Upper lobe of left lung (tissue), 6 donors: Measurements from ENCODE around the gene MEFV. TPM values are rescaled to one million over a fixed set of nuclear protein-coding genes. Genes with fewer than 3 reads are reported as not detected.

ENCODE experiments used
- ATAC-seq, 2 donors: fragments of 200-7000 bp; cut with Tn5 transposase; one replicate each; pipeline ENCODE4 v1.9.1; 2022; ENCODE audit warnings: mild to moderate bottlenecking in 2 of 2, moderate library complexity in 2 of 2; ENCODE audit not compliant: low FRiP score in 2 of 2
- DNase-seq, 2 donors: peaks; one replicate each; pipeline ENCODE4 v3.0.0-alpha.2; 2019 to 2020
- H3K27ac ChIP-seq, 4 donors: fragments of 200-600 bp; sonication (generic); one replicate each; pipeline ENCODE4 v1.5.1; 2016 to 2019
- H3K27me3 ChIP-seq, 4 donors: fragments of 200-600 bp; sonication (generic); one replicate each; pipeline ENCODE4 v1.5.1; 2017 to 2019
- H3K36me3 ChIP-seq, 4 donors: fragments of 200-600 bp; sonication (generic); one replicate each; pipeline ENCODE4 v1.5.1; 2016 to 2019
- H3K4me1 ChIP-seq, 4 donors: fragments of 200-600 bp; sonication (generic); one replicate each; pipeline ENCODE4 v1.5.1; 2018 to 2019
- H3K4me3 ChIP-seq, 4 donors: fragments of 200-600 bp; sonication (generic); one replicate each; pipeline ENCODE4 v1.5.1; 2017 to 2019; ENCODE audit warnings: mild to moderate bottlenecking in 2 of 4, moderate library complexity in 1 of 4
- H3K9me3 ChIP-seq, 4 donors: fragments of 200-600 bp; sonication (generic); one replicate each; pipeline ENCODE4 v1.5.1; 2018 to 2019
- CTCF ChIP-seq, 6 experiments: fragments of 450-650 bp in 4 of 6; fragments of 200-600 bp in 2 of 6; sonication (generic) in 2 of 6; IDR thresholded peaks; one replicate each; pipeline ENCODE4 v1.5.1; 2016 to 2019; ENCODE audit warnings: antibody characterized with exemption in 6 of 6
- EP300 ChIP-seq, 4 donors: sonication (generic); formaldehyde crosslinking; IDR thresholded peaks; one replicate each; pipeline ENCODE4 v1.5.1; 2017; ENCODE audit warnings: antibody characterized with exemption in 4 of 4, control low read depth in 2 of 4
- POLR2A ChIP-seq, 4 donors: fragments of 450-650 bp; IDR thresholded peaks; one replicate each; pipeline ENCODE4 v1.5.1; 2016 to 2017; ENCODE audit warnings: antibody characterized with exemption in 4 of 4, mild to moderate bottlenecking in 2 of 4
- POLR2AphosphoS5 ChIP-seq, 2 donors: sonication (generic); formaldehyde crosslinking; IDR thresholded peaks; one replicate each; pipeline ENCODE4 v1.5.1; 2017; ENCODE audit warnings: antibody characterized with exemption in 2 of 2
- WGBS, 2 donors: methylation state at CpG; one replicate each; pipeline ENCODE4 v1.1.5; 2017 to 2018; 5-methylcytosine and 5-hydroxymethylcytosine counted together
- total RNA-seq, 6 donors: library from RNA; depleted of rRNA in 4 of 6; stranded (reverse); fragments of >200 nt in 4 of 6; gene quantifications; one replicate each; pipeline versions ENCODE4 v1.1.0 to v1.2.1, GENCODE V29; 2016 to 2021
- donor health status: DM: no; HTN: no; CAD: no; lungs with moderate emphysema.
- donor health status: DM: no; HTN: yes; CAD: no; lungs with severe emphysema.

MEFV gene
- total RNA-seq, 6 donors from 2014 or later = 9.1 to 18.9 (median 12.3) TPM

- no peaks in the 10 kb centered on the region for H3K27me3 ChIP-seq
- peaks cover 8 to 40% (median 21%) of the 10 kb centered on the region in 4 donors for H3K36me3 ChIP-seq
- no peak overlapping the region for H3K27ac ChIP-seq
- TF ChIP-seq EP300 (IDR thresholded peaks at IDR 0.05) (no peak), POLR2A (IDR thresholded peaks at IDR 0.05) (no peak), CTCF (IDR thresholded peaks at IDR 0.05) (no peak), POLR2AphosphoS5 (IDR thresholded peaks at IDR 0.05) (no peak)
- H3K9me3 ChIP-seq = peaks cover 3 to 79% (median 68%) of the 10 kb centered on the region in 4 donors
- peak overlapping the region in 3 of 4 donors; percentile 67 to 72 (median 67) for H3K4me3 ChIP-seq
- 70 to 80% methylated on average over 4 of the region's 4 CpGs for WGBS, 2 donors
- H3K4me1 ChIP-seq = peaks cover 0 to 22% (median 8%) of the 10 kb centered on the region in 4 donors
- ATAC-seq = no peak
- DNase-seq = no peak
These were observed 47.9 kb upstream of the MEFV start for GRCh38 chr16:3304370-3304769.

GRCh38 chr16:3295783-3296182 lies 39.4 kb upstream of the MEFV start:
- DNase-seq (no peak), ATAC-seq (no peak)
- H3K27me3 ChIP-seq = no peaks in the 10 kb centered on the region
- peaks cover 6 to 43% (median 26%) of the 10 kb centered on the region in 4 donors for H3K36me3 ChIP-seq
- no peaks in the 10 kb centered on the region for H3K4me1 ChIP-seq
- no peak overlapping the region for H3K4me3 ChIP-seq
- no peak for TF ChIP-seq POLR2AphosphoS5 (IDR thresholded peaks at IDR 0.05)
- TF ChIP-seq CTCF (IDR thresholded peaks at IDR 0.05) = no peak
- no peak for TF ChIP-seq POLR2A (IDR thresholded peaks at IDR 0.05)
- no peak for TF ChIP-seq EP300 (IDR thresholded peaks at IDR 0.05)
- WGBS, 2 donors = 71 to 82% methylated on average over 13 of the region's 13 CpGs
- no peak overlapping the region for H3K27ac ChIP-seq
- H3K9me3 ChIP-seq = peaks cover 38 to 100% (median 89%) of the 10 kb centered on the region in 4 donors

GRCh38 chr16:3295209-3295608 lies 38.8 kb upstream of the MEFV start:
- H3K4me1 ChIP-seq = no peaks in the 10 kb centered on the region
- peaks cover 44 to 100% (median 90%) of the 10 kb centered on the region in 4 donors for H3K9me3 ChIP-seq
- no peak overlapping the region for H3K4me3 ChIP-seq
- DNase-seq (peak in 1 of 2 donors; percentile 71), ATAC-seq (no peak)
- H3K36me3 ChIP-seq = peaks cover 12 to 45% (median 32%) of the 10 kb centered on the region in 4 donors
- H3K27ac ChIP-seq = no peak overlapping the region
- TF ChIP-seq POLR2A (IDR thresholded peaks at IDR 0.05) (no peak), POLR2AphosphoS5 (IDR thresholded peaks at IDR 0.05) (no peak), EP300 (IDR thresholded peaks at IDR 0.05) (no peak), CTCF (IDR thresholded peaks at IDR 0.05) (no peak)
- WGBS, 2 donors = 42 to 78% methylated on average over 8 to 43 of the region's 45 CpGs
- no peaks in the 10 kb centered on the region for H3K27me3 ChIP-seq

- WGBS, 2 donors = 93 to 100% methylated on average over 3 of the region's 3 CpGs
These were observed 36.2 kb upstream of the MEFV start for GRCh38 chr16:3292604-3293003.

More at GRCh38 chr16:3292604-3293003, 36.2 kb upstream of the MEFV start:
- H3K27ac ChIP-seq = no peak overlapping the region
- no peak for TF ChIP-seq POLR2AphosphoS5 (IDR thresholded peaks at IDR 0.05)
- TF ChIP-seq EP300 (IDR thresholded peaks at IDR 0.05) = no peak
- no peak for TF ChIP-seq CTCF (IDR thresholded peaks at IDR 0.05)
- no peak for TF ChIP-seq POLR2A (IDR thresholded peaks at IDR 0.05)
- no peaks in the 10 kb centered on the region for H3K4me1 ChIP-seq
- ATAC-seq = no peak
- H3K27me3 ChIP-seq = no peaks in the 10 kb centered on the region
- DNase-seq = no peak
- peaks cover 65 to 99% (median 93%) of the 10 kb centered on the region in 4 donors for H3K9me3 ChIP-seq
- peaks cover 23 to 66% (median 49%) of the 10 kb centered on the region in 4 donors for H3K36me3 ChIP-seq
- H3K4me3 ChIP-seq = no peak overlapping the region
